HFF-Myc (cell line): Measurements from ENCODE around the gene MST1.
"Not testable (repeated sequence)": the region's sequence is repeated elsewhere in the genome, so short reads cannot be mapped to it uniquely, and the experiment has no call there.

Source experiments
- DNase-seq: peaks from one replicate; pipeline ENCODE4 v3.0.0-alpha.2; 2011; ENCODE audit warnings: low read depth; ENCODE audit errors: extremely low read depth
- H3K4me3 ChIP-seq: replicated peaks from 2 replicates; pipeline ENCODE4 v1.5.1; 2011; ENCODE audit warnings: low read depth, mild to moderate bottlenecking, control low read depth, low read length
- CTCF ChIP-seq: IDR thresholded peaks from 2 replicates; pipeline ENCODE4 v1.5.1; 2012; ENCODE audit warnings: mild to moderate bottlenecking, low read depth, low read length, control low read depth; ENCODE audit errors: missing control alignments

Gene MST1

GRCh38 chr3:49688338-49689045 is 782 bp downstream of the MST1 start:
- not testable (repeated sequence) for DNase-seq

GRCh38 chr3:49687424-49687795 is 1.9 kb downstream of the MST1 start:
- not testable (repeated sequence) for DNase-seq, H3K4me3 ChIP-seq

More at GRCh38 chr3:49688338-49689045, 782 bp downstream of the MST1 start:
- H3K4me3 ChIP-seq = peak overlapping the region; percentile 93

- H3K4me3 ChIP-seq = peak overlapping the region; percentile 15
- DNase-seq = not testable (repeated sequence)
These were observed 2.4 kb downstream of the MST1 start for GRCh38 chr3:49686769-49687423.

GRCh38 chr3:49686346-49686745 is 2.9 kb downstream of the MST1 start:
- peak overlapping the region; percentile 15 for H3K4me3 ChIP-seq
- DNase-seq = not testable (repeated sequence)

- not testable (repeated sequence) for H3K4me3 ChIP-seq, DNase-seq
These were observed 3.4 kb downstream of the MST1 start for GRCh38 chr3:49685846-49686245.

GRCh38 chr3:49685103-49685502 is 4.2 kb downstream of the MST1 start:
- not testable (repeated sequence) for DNase-seq, H3K4me3 ChIP-seq

- DNase-seq, H3K4me3 ChIP-seq: not testable (repeated sequence)
These were observed 4.8 kb downstream of the MST1 start for GRCh38 chr3:49684453-49684852.

GRCh38 chr3:49683162-49683561 is 6.1 kb downstream of the MST1 start:
- H3K4me3 ChIP-seq = no peak overlapping the region
- DNase-seq = no peak
- TF ChIP-seq CTCF = no peak

GRCh38 chr3:49681543-49681942 is 7.7 kb downstream of the MST1 start:
- no peak overlapping the region for H3K4me3 ChIP-seq
- DNase-seq = no peak
- TF ChIP-seq CTCF = no peak

GRCh38 chr3:49681232-49681522 is 8.1 kb downstream of the MST1 start:
- TF ChIP-seq CTCF = no peak
- no peak for DNase-seq
- H3K4me3 ChIP-seq = no peak overlapping the region
